DND-41 (cell line): Measurements from ENCODE around the gene ABHD3.

Experiments used
- CTCF ChIP-seq: IDR thresholded peaks from 2 replicates; pipeline ENCODE4 v1.5.1; 2012; ENCODE audit warnings: borderline replicate concordance, low read length, moderate library complexity, mild to moderate bottlenecking; ENCODE audit not compliant: poor library complexity, severe bottlenecking; ENCODE audit errors: extremely low read depth
- EZH2 ChIP-seq: IDR thresholded peaks from 3 replicates; pipeline ENCODE4 v1.6.1; 2012; ENCODE audit warnings: borderline replicate concordance, low read depth, mild to moderate bottlenecking, moderate library complexity, low read length, inconsistent platforms; ENCODE audit not compliant: severe bottlenecking

- TF ChIP-seq CTCF: no peak
- no peak for TF ChIP-seq EZH2
Observed at GRCh38 chr18:21742315-21742687, 37.7 kb upstream of the ABHD3 start.
